Thyroid gland (tissue), 4 donors: ENCODE measurements around the gene PPP1R12A. TPM values are rescaled to one million over a fixed set of nuclear protein-coding genes. Genes with fewer than 3 reads are reported as not detected.

Experiments used
- DNase-seq, 2 donors: peaks; one replicate each; pipeline ENCODE4 v3.0.0-alpha.2; 2019
- H3K27ac ChIP-seq, 3 donors: fragments of 200-600 bp; sonication (generic); 1 replicate in 2 of 3; 2 replicates in 1 of 3; pipeline ENCODE4 v1.5.1; 2016 to 2019; ENCODE audit warnings: mild to moderate bottlenecking in 1 of 3, moderate library complexity in 1 of 3
- H3K27me3 ChIP-seq: fragments of 200-600 bp; sonication (generic); one replicate; pipeline ENCODE4 v1.5.1; 2019
- H3K36me3 ChIP-seq, 2 donors: fragments of 200-600 bp; sonication (generic); one replicate each; pipeline ENCODE4 v1.5.1; 2016 to 2019
- H3K4me1 ChIP-seq, 2 donors: fragments of 200-600 bp; sonication (generic); one replicate each; pipeline ENCODE4 v1.5.1; 2017 to 2019
- H3K4me3 ChIP-seq, 3 donors: fragments of 200-600 bp; sonication (generic); replicated peaks in 1 of 3; 1 replicate in 2 of 3; 2 replicates in 1 of 3; pipeline ENCODE4 v1.5.1; 2016; ENCODE audit warnings: mild to moderate bottlenecking in 1 of 3
- H3K9me3 ChIP-seq: fragments of 200-600 bp; sonication (generic); one replicate; pipeline ENCODE4 v1.5.1; 2017
- POLR2A ChIP-seq, 2 donors: fragments of 450-650 bp; IDR thresholded peaks; one replicate each; pipeline ENCODE4 v1.6.1; 2017; ENCODE audit warnings: antibody characterized with exemption in 2 of 2, mild to moderate bottlenecking in 2 of 2, moderate library complexity in 1 of 2
- WGBS, 2 donors: methylation state at CpG; one replicate each; pipeline ENCODE4 v1.1.5; 2017; 5-methylcytosine and 5-hydroxymethylcytosine counted together
- intact Hi-C: fragments of 100-400 bp; cut with DNase I; formaldehyde crosslinking; loops from one replicate; pipeline ENCODE4 v1.15.1; 2023
- total RNA-seq, 4 donors: library from RNA; depleted of rRNA; stranded (reverse); fragments of >200 nt; gene quantifications; one replicate each; pipeline ENCODE4 v1.2.3, GENCODE V29; 2016
- TF ChIP-seq, protein P1 (sequence below), 6 experiments: fragments of 200-600 bp in 3 of 6; fragments of 450-650 bp in 3 of 6; sonication (generic) in 3 of 6; IDR thresholded peaks; one replicate each; pipeline ENCODE4 v1.5.1; 2016 to 2019; ENCODE audit warnings: antibody characterized with exemption in 6 of 6, mild to moderate bottlenecking in 2 of 6, inconsistent platforms in 1 of 6, moderate library complexity in 1 of 6

PPP1R12A gene
- total RNA-seq = 100 to 1,000 TPM in 2 of 4 donors, 10 to 100 TPM in 2; 90.0 to 128 (median 100) TPM

DNA sequence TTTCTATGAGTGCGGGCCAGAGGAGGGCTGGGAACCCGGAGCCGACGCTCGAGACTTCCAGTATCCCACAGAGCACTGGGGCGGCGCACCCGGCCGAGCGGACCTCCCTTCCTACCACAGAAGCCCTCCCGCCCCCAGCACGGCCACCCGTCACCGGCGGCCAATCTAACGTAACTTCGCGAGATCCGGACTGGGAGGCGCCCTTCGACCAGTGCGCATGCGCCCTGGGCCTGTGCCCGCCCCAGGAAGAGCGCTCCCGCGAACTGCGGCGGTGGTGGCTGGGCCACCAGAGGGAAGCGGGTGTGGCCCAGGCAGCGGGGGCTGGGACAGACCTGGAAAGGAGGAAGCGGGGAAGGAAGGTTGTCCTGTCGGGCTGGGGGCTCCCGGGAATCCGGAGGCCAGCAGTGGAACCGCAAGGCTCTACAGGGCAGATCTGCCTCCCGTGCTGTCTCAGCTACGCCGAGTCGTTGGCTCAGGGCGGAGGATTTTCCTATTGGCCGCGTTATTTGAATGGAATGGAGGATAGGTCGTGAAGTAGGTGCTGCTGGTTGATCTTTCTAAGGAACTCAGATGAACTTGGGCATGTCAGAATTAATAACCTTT is at the start of gene PPP1R12A:
TSS of gene PPP1R12A (minus strand) at position 77 of the 603 bp plus-strand sequence. CDS start 166 bp downstream, outside the sequence.
- H3K9me3 ChIP-seq = no peaks in the 10 kb centered on the region
- no peaks in the 10 kb centered on the region for H3K27me3 ChIP-seq
- H3K4me3 ChIP-seq = peak within 1 kb of the TSS; percentile 81 to 96 (median 85)
- 0 to 1% methylated on average over 33 to 37 of the region's 44 CpGs for WGBS, 2 donors
- peak; percentile 96 for DNase-seq
- H3K27ac ChIP-seq = peak within 1 kb of the TSS; percentile 76 to 98 (median 96)
- no peaks in the 10 kb centered on the region for H3K36me3 ChIP-seq
- intact Hi-C loops = no loop called here
- TF ChIP-seq POLR2A (IDR thresholded peaks at IDR 0.05) = peak; percentile 67 to 99
- TF ChIP-seq, protein P1, sequence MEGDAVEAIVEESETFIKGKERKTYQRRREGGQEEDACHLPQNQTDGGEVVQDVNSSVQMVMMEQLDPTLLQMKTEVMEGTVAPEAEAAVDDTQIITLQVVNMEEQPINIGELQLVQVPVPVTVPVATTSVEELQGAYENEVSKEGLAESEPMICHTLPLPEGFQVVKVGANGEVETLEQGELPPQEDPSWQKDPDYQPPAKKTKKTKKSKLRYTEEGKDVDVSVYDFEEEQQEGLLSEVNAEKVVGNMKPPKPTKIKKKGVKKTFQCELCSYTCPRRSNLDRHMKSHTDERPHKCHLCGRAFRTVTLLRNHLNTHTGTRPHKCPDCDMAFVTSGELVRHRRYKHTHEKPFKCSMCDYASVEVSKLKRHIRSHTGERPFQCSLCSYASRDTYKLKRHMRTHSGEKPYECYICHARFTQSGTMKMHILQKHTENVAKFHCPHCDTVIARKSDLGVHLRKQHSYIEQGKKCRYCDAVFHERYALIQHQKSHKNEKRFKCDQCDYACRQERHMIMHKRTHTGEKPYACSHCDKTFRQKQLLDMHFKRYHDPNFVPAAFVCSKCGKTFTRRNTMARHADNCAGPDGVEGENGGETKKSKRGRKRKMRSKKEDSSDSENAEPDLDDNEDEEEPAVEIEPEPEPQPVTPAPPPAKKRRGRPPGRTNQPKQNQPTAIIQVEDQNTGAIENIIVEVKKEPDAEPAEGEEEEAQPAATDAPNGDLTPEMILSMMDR (IDR thresholded peaks at IDR 0.05) = peak in 3 of 6 experiments; percentile 18 to 31 (median 25)
- H3K4me1 ChIP-seq = peaks cover 20 to 28% of the 10 kb centered on the region in 2 donors

DNA sequence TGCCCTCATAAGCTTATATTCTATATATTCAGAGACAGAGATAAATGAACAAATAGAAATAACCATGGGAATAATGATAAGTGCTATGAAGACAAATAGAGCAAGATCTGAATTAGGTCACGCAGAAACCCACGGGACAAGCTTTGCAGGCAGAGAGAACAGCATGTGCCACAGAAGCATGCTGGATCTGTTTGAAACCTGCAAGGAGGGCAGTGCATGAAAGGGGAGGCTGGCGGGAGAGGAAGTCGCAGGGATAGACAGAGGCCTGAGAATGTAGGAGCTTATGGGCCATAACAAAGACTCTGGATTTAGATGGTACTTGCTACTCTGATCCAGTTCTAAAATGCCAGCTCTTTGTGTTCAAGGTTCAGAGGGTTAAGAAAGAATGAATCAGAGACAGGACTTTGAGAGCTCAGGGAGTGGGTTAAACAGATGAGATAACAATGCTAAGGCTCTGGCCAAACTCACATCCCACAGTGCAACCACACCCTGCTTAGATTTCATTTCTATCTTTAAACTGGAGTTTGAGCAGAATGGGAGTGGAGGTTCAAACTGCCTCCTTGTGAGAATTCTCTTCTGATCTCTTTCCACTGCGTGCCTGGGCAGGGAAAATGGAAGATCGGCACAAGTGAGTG is 49.2 kb upstream of the PPP1R12A start:
- Histone ChIP-seq H3K27me3 (no peaks in the 10 kb centered on the region), H3K36me3 (no peaks in the 10 kb centered on the region), H3K27ac (no peak overlapping the region), H3K9me3 (no peaks in the 10 kb centered on the region), H3K4me1 (no peaks in the 10 kb centered on the region), H3K4me3 (no peak overlapping the region)
- WGBS, 2 donors = 81 to 85% methylated on average over 6 of the region's 6 CpGs
- no peak for DNase-seq
- no peak for TF ChIP-seq POLR2A (IDR thresholded peaks at IDR 0.05)
- TF ChIP-seq, protein P1 (IDR thresholded peaks at IDR 0.05) = no peak
- intact Hi-C loops = no loop called here

DNA sequence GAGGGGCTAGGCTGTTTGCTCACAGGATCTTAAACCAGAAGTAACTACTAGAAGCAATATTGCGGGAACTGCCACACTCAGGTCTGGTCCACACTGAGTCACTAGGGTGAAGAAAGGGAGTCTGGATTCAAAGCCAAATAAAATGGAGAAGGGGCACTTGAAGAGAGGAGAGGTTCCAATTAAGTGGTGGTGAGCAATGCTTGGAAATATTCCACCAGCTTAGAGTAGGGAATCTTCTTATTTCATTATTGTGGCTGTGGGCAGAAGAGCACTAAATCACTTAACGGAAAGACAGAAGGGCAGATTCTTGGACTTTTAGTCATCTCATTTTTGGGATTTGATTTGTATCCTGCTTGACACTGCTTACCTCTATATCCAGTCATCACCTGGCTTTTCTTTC is 48.6 kb upstream of the PPP1R12A start:
- intact Hi-C loops = no loop called here
- TF ChIP-seq, protein P1 (IDR thresholded peaks at IDR 0.05) = no peak
- no peak for TF ChIP-seq POLR2A (IDR thresholded peaks at IDR 0.05)
- 39 to 82% methylated on average over 2 of the region's 2 CpGs for WGBS, 2 donors
- Histone ChIP-seq H3K4me3 (no peak overlapping the region), H3K27ac (no peak overlapping the region), H3K27me3 (no peaks in the 10 kb centered on the region), H3K36me3 (no peaks in the 10 kb centered on the region), H3K9me3 (no peaks in the 10 kb centered on the region), H3K4me1 (no peaks in the 10 kb centered on the region)
- DNase-seq = no peak

DNA sequence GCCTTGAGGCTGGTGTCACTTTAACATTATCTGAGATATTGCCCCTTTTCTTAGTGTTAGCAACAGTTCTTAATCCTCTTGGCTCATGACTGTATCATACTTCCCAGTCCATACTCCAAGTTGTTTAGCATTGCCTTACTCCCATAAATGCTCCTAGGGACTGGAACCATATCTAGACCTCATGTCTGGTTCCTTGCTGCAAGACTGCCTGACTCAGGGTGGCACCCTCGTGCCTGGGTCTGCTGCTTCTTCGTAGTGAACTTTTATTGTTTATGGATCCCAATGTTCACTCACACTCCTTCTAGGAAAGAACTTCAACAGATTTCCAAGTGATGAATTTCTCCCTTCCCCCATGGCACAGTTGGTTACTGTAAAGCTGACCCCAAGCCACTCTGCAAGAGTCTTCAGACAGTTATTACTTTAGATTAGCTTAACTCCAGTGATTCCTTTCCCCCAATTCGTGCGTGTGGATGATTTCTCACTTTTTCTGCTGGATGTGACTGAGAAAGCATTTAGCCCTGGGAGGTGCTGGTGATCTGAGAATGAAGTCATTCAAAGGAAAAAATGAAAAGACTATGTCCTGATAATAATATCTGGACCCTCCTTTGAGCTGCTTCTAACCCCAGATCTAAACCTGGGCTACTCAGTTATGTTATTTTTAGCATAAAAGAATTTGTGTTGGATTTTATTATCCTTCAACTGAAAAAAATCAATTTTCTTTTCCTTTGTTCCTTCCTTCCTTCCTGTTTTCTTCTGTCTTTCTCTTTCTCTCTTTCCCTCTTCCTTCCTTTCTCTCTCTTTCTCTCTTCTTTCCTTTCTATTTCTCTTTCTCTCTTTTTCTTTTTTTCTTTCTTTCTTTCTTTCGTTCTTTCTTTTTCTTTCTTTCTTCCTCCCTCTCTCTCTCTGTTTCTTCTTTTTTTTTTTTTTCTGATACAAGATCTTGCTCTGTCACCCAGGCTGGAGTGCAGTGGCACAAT is 47.5 kb upstream of the PPP1R12A start:
- intact Hi-C loops = no loop called here
- WGBS, 2 donors = 59 to 66% methylated on average over 5 of the region's 5 CpGs
- Histone ChIP-seq H3K4me3 (no peak overlapping the region), H3K9me3 (no peaks in the 10 kb centered on the region), H3K27ac (no peak overlapping the region), H3K4me1 (no peaks in the 10 kb centered on the region), H3K27me3 (no peaks in the 10 kb centered on the region), H3K36me3 (no peaks in the 10 kb centered on the region)
- no peak for DNase-seq
- TF ChIP-seq, protein P1 (IDR thresholded peaks at IDR 0.05) = no peak
- no peak for TF ChIP-seq POLR2A (IDR thresholded peaks at IDR 0.05)
